Caco-2 (cell line): Measurements from ENCODE around the gene DBH. TPM values are rescaled to one million over a fixed set of nuclear protein-coding genes. Genes with fewer than 3 reads are reported as not detected.

ENCODE experiments used
- BruUV-seq: library from RNA; stranded (reverse); fragments of 400-500 nt; replicated peaks from 2 replicates; lab custom pipeline; 2021; lab: Mats Ljungman, UMichigan
- CTCF ChIA-PET: fragments of 300-600 bp; sonication (Branson Sonifier 250); formaldehyde crosslinking; loops from one replicate; lab custom pipeline; 2022; ENCODE audit warnings: antibody characterized with exemption; lab: Charles Lee
- POLR2A ChIA-PET: fragments of 300-600 bp; sonication (Branson Sonifier 250); formaldehyde crosslinking; loops from one replicate; lab custom pipeline; 2022; ENCODE audit warnings: antibody characterized with exemption; lab: Charles Lee
- DNase-seq, 2 experiments: peaks; one replicate each; pipeline versions ENCODE4 v3.0.0 to v3.0.0-alpha.2; 2020 to 2022
- H3K27me3 ChIP-seq: replicated peaks from 2 replicates; pipeline ENCODE4 v1.6.0; 2011; ENCODE audit warnings: low read length; ENCODE audit not compliant: control insufficient read depth, insufficient read depth
- H3K36me3 ChIP-seq: 2 replicates; pipeline ENCODE4 v1.5.1; 2011; ENCODE audit warnings: low read length; ENCODE audit not compliant: control insufficient read depth, insufficient read depth
- H3K4me1 ChIP-seq: fragments of 250-450 bp; sonication (Bioruptor Pico); 2 replicates; pipeline ENCODE4 v1.5.1; 2020; ENCODE audit warnings: mild to moderate bottlenecking
- H3K4me3 ChIP-seq: 2 replicates; pipeline ENCODE4 v1.5.1; 2011; ENCODE audit warnings: low read depth, mild to moderate bottlenecking, control low read depth, low read length
- H3K9me3 ChIP-seq: fragments of 250-450 bp; sonication (Bioruptor Pico); 2 replicates; pipeline ENCODE4 v1.5.1; 2020; ENCODE audit warnings: mild to moderate bottlenecking, moderate library complexity
- H3K27ac Mint-ChIP-seq: one replicate; pipeline ENCODE4 v1.8.0; 2022; ENCODE audit warnings: mixed read lengths; ENCODE audit not compliant: unreplicated experiment
- H3K27me3 Mint-ChIP-seq: one replicate; pipeline ENCODE4 v1.8.0; 2022; ENCODE audit warnings: mixed read lengths; ENCODE audit not compliant: insufficient read depth, unreplicated experiment
- H3K36me3 Mint-ChIP-seq: one replicate; pipeline ENCODE4 v1.8.0; 2022; ENCODE audit warnings: mild to moderate bottlenecking, mixed read lengths; ENCODE audit not compliant: insufficient read depth, unreplicated experiment
- H3K4me1 Mint-ChIP-seq: one replicate; pipeline ENCODE4 v1.8.0; 2022; ENCODE audit warnings: low read depth, mixed read lengths; ENCODE audit not compliant: unreplicated experiment
- H3K4me3 Mint-ChIP-seq: one replicate; pipeline ENCODE4 v1.8.0; 2022; ENCODE audit warnings: mild to moderate bottlenecking, moderate library complexity, mixed read lengths; ENCODE audit not compliant: unreplicated experiment
- H3K9me3 Mint-ChIP-seq: one replicate; pipeline ENCODE4 v1.8.0; 2022; ENCODE audit warnings: mixed read lengths; ENCODE audit not compliant: unreplicated experiment
- CTCF ChIP-seq, 2 experiments: fragments of 200-600 bp in 1 of 2; IDR thresholded peaks; 1 replicate in 1 of 2; 2 replicates in 1 of 2; pipeline versions ENCODE4 v1.5.1 to v1.8.0; 2011 to 2022; ENCODE audit warnings: antibody characterized with exemption in 1 of 2, control low read depth in 1 of 2, inconsistent platforms in 1 of 2, low read depth in 1 of 2, low read length in 1 of 2, mild to moderate bottlenecking in 1 of 2, moderate library complexity in 1 of 2; ENCODE audit not compliant: insufficient read depth in 1 of 2, severe bottlenecking in 1 of 2, unreplicated experiment in 1 of 2
- intact Hi-C: fragments of 100-400 bp; cut with micrococcal nuclease; formaldehyde crosslinking; loops from one replicate; pipeline ENCODE4 v1.10.0; 2022; ENCODE audit not compliant: unreplicated experiment
- total RNA-seq: library from RNA; stranded (reverse); gene quantifications from 2 replicates; pipeline ENCODE4 v1.2.3, GENCODE V29; 2022

DBH gene
- total RNA-seq, 1 experiment from 2014 or later, result not detected

GRCh38 chr9:133679466-133680061 is 43.4 kb downstream of the DBH start:
- Mint-ChIP-seq H3K4me1 (peaks cover 9% of the 10 kb centered on the region), H3K27me3 (no peaks in the 10 kb centered on the region), H3K27ac (no peak overlapping the region), H3K36me3 (no peaks in the 10 kb centered on the region), H3K9me3 (no peaks in the 10 kb centered on the region), H3K4me3 (no peak overlapping the region)
- TF ChIP-seq CTCF (IDR thresholded peaks at IDR 0.05; ENCODE audit: insufficient read depth in 1 of 2, low read depth in 1 of 2, low read length in 1 of 2, severe bottlenecking in 1 of 2, unreplicated experiment in 1 of 2), result no peak
- intact Hi-C loops, result no loop called here
- Histone ChIP-seq H3K36me3 (no peaks in the 10 kb centered on the region), H3K9me3 (no peaks in the 10 kb centered on the region), H3K4me1 (0 out of 2 replicates have a peak, but pooled peaks cover 5% of the 10 kb centered on the region), H3K4me3 (no peak overlapping the region), H3K27me3 (no peaks in the 10 kb centered on the region)
- ChIA-PET POLR2A (no interaction called here), CTCF (no interaction called here)
- DNase-seq, result no peak
- no TSS peak for BruUV-seq

- no peaks in the 10 kb centered on the region for H3K27me3 Mint-ChIP-seq
- CTCF ChIA-PET, result no interaction called here
These were observed 44.2 kb downstream of the DBH start for GRCh38 chr9:133680250-133680975.

More at GRCh38 chr9:133680250-133680975, 44.2 kb downstream of the DBH start:
- no peak for TF ChIP-seq CTCF (IDR thresholded peaks at IDR 0.05; ENCODE audit: insufficient read depth in 1 of 2, low read depth in 1 of 2, low read length in 1 of 2, severe bottlenecking in 1 of 2, unreplicated experiment in 1 of 2)
- BruUV-seq, result no TSS peak
- Histone ChIP-seq H3K9me3 (no peaks in the 10 kb centered on the region), H3K36me3 (no peaks in the 10 kb centered on the region), H3K4me3 (no peak overlapping the region), H3K4me1 (0 out of 2 replicates have a peak, but pooled peaks cover 5% of the 10 kb centered on the region), H3K27me3 (no peaks in the 10 kb centered on the region)
- H3K4me1 Mint-ChIP-seq, result peaks cover 9% of the 10 kb centered on the region
- POLR2A ChIA-PET, result no interaction called here
- H3K36me3 Mint-ChIP-seq, result no peaks in the 10 kb centered on the region
- no peak overlapping the region for H3K27ac Mint-ChIP-seq
- DNase-seq, result no peak
- no peaks in the 10 kb centered on the region for H3K9me3 Mint-ChIP-seq
- intact Hi-C loops, result no loop called here
- H3K4me3 Mint-ChIP-seq, result no peak overlapping the region
